HG03558 (cell line): ENCODE results near the gene UPB1.
"Not testable (repeated sequence)": the region's sequence is repeated elsewhere in the genome, so short reads cannot be mapped to it uniquely, and the experiment has no call there.

Experiments used
- ATAC-seq: cut with Tn5 transposase; IDR thresholded peaks from one replicate; pipeline ENCODE4 v1.9.1; 2021; ENCODE audit warnings: moderate number of reproducible peaks; ENCODE audit not compliant: unreplicated experiment; ENCODE audit errors: extremely low read depth

The UPB1 gene

DNA sequence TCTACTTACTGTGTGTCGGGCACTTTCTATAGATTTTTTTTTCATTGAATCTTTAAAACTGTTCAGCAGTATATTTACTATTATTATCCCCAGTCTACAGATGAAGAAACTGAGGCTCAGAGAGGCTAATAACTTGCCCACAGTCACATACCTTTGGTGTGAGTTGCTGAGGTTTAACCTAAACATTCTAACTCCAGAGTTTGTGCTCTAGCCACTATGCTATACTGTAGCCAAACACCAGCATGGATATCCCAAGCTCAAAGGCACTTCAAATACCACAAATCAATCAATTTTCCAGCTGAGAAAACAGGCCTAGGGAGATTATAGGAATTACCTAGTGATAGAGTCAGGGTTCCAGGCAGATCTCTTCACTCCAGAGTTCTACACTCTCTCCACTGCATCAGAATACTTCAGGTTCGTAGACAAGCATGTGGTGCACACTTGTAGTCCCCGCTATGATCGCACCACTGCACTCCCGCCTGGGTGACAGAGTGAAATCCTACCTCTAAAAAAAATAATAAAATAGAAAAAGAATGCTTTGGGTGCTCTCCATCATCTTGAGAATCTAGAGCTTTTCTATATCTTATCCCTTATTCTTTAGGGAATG, 20.4 kb upstream of the UPB1 start:
- ATAC-seq, result no peak

DNA sequence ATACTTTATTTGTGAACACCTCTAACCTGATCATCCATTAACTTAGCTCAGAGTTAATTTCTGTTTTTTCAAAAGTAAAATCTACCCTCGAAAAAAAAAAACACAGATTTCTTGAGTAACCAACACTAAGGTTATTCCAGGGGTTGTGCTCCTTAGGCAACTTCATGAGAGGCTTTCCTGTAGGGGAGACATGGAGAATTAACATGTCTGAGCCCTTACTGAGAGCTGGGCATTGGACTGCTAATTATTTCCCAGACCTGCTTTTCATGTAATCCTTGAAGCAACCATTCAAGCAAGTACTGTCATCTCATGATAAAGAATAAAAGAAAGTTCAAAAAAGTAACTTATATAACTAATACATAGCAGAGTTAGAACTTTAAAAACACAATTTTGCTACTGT, 13.5 kb upstream of the UPB1 start:
- ATAC-seq, result no peak

DNA sequence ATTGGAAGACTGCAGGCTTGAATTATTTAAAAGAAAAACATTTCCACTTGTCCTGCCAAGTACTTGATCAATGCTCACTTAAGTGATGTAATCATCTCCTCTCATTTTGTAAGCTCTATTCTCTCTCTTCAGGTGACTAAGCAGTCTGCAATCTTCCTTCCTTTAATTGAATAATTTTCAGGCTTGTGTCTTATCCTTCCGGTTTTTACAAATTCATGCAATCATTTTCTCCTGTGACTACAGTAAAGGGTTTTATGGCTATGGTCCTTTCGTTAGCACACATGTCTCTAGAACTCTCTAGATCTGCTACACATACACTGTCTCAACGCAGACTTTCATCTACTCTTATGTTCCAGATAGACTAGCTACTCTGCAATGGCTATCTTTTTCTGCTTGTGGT, 12.6 kb upstream of the UPB1 start:
- no peak for ATAC-seq

DNA sequence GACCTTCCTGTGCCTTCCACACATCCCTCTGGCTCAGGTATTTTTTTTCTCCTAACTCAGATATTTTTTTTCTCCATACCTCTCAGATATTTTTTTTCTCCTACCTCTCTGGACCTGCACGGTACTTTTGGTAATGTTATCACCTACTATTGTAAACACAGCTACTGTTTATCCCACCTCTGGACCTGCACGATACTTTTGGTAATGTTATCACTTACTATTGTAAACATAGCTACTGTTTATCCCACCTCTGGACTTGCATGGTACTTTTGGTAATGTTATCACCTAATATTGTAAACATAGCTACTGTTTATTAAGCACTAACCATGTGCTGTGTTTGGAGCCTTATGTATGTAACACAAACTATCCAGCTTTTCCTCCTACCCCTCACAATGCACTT, 12.1 kb upstream of the UPB1 start:
- no peak for ATAC-seq

DNA sequence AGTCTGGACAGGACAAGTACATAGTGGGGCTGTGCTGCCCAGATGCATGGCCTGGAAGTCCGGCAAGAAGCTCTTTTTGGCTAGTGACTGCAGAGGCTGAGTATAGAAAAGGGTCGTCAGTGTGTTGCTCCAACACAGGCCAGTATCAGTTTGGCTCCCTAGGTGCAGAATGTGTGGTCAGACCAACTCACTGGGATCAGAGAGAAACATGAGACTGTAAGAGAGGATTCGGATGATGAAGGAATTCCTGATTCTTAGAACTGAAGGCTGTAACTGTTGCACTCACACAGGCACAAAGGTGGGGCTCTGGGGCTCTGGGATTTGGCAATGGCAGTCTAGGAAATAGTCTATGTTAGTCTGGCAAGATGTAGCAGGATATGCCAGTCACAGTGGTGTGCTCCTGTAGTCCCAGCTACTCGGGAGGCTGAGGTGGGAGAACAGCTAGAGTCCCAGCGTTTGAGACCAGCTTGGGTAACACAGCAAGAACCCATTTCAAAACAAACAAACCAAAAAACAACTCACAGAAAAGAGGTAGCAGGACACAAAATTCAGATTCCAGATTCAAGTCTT, 11.1 kb upstream of the UPB1 start:
- no peak for ATAC-seq

DNA sequence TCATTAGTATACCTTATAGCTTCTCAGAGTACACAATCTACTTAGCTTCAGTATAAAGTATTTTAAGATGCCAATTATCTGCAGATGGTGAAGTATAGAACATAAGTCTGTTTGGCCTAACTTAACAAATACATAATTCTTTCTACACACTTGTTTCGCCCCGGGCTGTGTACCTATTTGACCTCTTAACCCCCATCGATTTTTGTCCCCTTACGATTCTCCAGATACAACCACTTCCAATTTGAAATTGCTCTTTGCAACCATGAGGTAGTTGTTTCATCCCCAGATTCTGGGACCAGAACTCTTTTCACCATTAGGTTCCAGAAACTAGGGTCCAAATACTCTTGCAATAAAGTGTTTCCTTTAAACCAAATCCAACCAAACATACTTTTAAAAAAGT, 10.0 kb upstream of the UPB1 start:
- no peak for ATAC-seq

DNA sequence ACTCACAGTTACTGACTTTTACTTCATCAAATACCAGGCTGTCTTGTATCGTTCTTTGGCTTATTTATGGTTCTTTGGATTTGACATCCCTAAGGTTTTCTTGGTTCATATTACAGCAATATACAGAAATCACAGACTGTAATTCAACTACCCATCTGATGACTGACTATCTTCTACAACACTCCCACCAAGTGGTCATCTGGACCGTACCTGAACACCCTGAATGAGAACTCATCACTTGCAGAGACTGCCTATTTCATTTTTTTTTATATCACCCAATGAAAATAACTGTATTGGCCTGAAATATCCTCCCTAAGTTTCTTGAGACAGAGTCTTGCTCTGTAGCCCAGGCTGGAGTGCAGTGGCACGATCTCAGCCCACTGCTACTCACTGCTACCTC, 9.5 kb upstream of the UPB1 start:
- no peak for ATAC-seq

DNA sequence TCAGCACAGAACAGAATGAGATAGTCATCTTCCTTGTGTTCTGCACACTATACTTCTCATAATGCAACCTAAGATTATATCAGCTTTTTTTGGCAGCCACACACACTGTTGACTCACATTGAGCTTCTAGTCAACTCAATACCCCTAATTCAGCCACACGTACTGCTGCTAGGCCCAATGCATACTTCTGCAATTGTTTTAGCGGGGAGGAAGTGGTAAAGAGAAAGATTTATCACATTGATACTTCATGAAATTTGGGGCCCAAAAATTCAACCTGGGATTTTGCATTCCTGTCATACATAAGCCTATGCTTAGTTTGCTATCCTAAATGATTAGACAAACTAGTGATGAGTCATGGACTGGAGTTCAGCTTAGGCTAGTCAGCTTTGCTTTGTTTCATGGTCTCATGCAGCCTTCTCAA, 8.6 kb upstream of the UPB1 start:
- no peak for ATAC-seq

DNA sequence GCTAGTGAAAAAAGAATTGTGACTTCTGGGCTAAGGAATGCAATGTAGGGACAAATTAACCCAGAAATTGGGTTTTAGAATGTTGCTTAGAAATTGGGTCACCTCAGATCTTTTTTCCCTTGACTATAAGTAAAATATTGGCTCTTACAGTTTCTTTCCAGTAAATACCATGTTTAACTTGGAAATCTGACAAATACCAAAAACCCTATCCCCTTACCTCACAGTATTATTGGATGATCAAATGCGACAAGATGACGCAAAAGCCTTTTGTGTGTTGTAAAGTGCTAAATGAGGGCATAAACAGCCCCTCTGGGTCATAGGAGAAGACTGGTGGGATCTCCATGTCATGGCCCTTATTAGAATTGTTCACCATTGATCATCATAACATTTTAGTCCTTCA, 6.1 kb upstream of the UPB1 start:
- no peak for ATAC-seq

DNA sequence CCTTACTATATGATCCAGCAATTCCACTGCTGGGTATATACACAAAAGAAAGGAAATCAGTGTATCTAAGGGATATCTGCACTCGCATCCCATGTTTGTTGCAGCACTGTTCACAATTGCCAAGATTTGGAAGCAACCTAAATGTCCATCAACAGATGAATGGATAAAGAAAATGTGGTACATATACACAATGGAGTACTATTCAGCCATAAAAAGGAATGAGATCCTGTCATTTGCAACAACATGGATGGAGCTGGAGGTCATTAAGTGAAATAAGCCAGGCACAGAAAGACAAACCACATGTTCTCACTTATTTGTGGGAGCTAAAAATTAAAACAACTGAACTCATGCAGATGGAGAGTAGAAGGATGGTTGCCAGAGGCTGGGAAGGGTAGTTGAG, 5.7 kb upstream of the UPB1 start:
- not testable (repeated sequence) for ATAC-seq

DNA sequence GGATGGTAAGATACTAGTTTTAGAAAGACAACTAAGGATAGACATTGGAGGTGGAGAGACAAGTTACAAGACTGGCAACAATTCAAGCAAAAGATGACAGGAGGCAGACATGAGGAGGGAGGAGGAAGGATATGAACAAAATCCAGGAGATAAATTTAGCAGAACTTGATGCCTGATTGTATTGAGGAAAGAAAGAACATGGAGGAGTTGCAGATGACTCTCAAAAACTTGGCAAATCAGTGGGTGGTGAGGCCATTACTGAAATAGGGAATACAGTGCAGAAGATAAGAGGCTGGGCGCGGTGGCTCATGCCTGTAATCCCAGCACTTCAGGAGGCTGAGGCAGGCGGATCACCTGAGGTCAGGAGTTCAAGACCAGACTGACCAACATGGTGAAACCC, 2.7 kb upstream of the UPB1 start:
- ATAC-seq, result no peak

DNA sequence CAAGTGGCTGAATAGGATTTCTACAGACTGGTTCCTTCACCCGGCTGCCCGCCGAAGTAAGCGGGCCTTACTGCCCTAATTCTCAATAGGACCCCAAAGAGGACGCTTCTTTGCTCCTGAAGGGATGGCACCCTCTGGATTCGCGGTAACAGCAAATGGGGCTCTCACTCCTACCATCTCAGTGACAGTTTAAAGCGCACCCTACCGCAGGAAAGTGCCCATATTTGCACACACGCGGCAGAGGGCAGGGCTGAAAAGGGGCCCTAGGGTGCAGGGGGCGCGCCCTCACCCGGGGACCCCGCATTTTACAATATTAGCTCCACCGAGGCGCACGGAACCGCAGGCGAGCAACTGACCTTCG, 985 bp upstream of the UPB1 start:
- no peak for ATAC-seq

DNA sequence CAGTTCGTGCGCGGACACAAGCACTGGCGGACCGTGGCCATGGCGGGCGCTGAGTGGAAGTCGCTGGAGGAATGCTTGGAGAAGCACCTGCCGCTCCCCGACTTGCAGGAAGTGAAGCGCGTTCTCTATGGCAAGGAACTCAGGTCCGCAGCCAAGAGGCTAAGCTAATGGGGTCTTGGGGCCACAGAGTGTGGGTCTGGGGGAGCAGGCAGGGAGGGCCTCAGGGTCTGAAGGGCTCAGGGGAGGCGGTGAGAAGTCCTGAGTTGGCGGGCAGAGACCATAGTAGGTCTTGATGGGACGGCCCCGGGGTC, 188 bp downstream of the UPB1 start:
- ATAC-seq, result no peak

DNA sequence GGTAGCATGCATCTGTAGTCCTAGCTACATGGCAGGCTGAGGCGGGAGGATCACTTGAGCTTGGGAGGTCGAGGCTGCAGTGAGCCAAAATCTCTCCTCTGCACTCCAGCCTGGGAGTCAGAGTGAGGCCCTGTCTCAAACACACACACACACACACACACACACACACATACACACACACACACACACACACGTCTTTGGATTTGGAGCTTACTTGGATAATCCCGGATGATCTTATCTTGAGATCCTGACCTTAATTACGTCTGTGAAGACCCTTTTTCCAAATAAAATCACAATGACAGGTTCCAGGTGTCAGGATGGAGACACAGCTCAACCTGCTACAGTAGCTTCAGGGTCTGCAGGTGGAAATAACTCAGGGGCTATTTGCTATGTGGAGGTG, 1.1 kb downstream of the UPB1 start:
- ATAC-seq, result no peak

DNA sequence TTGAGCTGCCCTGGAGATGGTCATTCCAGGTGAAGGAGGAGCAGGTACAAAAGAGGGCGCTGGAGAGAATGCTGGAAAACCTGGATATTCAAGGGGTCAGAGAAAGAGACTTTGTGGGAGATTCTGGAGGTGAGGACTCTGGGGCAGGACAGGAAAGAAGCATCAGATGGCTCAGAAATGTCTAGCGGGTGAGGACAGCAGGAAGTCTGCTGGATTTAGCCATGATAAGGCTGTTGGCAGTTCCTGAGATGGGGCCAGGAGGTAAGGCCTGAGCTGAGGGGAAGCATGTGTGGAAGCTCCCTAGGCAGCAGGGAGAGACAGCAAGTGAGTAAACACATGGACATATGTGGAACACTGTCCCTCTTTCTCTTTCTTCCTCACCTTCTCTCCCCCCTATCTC, 1.5 kb downstream of the UPB1 start:
- ATAC-seq, result no peak

DNA sequence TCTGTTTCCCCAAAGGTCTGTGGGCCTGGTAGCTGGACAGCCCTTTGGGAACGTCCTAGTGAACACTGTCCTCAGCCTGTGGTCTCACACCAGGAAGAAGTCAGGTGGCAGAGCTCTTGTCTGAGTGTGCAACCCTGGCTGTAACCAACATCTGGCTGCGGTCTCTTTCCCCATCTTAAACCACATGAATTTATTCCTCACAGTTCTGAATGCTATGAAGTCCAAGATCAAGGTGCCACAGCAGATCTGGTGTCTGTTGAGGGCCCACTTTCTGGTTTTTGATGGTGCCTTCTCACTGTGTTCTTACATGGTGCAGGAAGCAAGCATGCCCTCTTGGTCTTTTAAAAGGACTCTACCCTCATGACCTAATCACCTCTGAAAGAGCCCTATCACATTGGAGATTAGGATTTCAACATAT, 2.7 kb downstream of the UPB1 start:
- ATAC-seq, result no peak

DNA sequence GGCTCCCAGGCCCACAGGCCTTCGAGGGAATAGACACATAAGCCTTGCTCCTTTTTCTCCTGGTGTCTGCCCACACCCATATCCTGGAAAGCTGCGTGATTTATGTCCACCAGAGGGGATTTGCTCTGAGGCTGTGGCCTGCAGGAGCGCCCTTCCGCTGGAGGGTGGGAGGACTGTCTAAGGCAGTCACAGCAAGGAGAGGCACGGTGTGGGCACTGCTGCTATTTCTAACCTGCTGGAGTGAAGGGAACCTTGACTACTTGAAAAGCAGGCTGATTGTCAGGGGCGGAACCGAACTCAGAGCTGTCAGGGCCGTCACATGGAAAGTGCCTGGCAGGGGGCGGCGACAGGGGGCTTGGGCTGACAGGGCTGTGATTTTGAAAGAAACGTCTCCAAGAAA, 3.7 kb downstream of the UPB1 start:
- ATAC-seq, result no peak

DNA sequence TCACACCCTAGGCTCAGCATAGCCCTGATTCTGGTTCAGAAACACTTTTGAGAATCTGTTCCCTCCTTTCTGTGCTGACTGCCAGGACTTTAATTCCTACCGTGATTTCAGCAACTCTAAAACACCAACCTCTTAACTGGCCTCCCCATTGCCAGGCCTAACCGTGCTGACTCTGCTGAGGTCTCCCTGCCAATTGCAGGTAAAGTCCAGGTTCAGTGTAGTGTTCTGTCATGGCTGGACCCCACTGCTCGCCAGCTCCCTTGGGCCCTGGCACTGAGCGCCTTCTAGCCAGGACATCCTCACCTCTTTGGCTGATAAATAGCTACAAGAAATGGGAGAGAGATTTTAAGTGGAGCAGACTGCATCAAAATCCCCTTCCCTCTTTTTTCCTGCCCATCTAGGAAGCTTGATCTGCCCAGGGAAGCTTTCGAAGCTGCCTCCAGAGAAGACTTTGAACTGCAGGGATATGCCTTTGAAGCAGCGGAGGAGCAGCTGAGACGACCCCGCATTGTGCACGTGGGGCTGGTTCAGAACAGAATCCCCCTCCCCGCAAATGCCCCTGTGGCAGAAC, 4.7 kb downstream of the UPB1 start:
- ATAC-seq, result no peak

DNA sequence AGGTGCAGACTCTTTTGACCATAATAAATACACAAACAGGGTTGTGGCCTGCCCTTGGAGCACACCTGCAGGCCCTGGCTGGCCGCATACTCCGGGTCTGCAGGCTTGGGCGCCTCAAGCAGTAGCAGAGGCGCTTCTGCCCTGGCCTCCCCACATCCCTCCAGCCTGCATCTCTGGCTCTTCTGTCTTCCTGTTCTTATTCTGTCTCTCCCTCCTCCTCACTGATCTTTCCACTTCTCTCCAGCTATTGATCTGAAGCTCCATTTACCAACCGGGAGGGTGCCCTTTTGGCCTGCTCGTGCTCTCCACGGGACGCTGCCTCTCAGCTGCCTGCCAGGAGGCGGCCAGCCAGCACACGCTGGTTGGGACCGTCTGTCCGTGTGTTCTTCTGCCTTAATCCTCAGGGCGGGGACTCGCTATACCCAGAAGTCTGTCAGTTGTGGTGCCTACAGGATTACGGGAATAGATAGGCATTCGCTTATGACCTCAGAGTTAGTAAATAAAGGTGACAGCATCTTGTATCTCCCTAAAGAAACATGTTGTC, 5.2 kb downstream of the UPB1 start:
- ATAC-seq, result no peak

DNA sequence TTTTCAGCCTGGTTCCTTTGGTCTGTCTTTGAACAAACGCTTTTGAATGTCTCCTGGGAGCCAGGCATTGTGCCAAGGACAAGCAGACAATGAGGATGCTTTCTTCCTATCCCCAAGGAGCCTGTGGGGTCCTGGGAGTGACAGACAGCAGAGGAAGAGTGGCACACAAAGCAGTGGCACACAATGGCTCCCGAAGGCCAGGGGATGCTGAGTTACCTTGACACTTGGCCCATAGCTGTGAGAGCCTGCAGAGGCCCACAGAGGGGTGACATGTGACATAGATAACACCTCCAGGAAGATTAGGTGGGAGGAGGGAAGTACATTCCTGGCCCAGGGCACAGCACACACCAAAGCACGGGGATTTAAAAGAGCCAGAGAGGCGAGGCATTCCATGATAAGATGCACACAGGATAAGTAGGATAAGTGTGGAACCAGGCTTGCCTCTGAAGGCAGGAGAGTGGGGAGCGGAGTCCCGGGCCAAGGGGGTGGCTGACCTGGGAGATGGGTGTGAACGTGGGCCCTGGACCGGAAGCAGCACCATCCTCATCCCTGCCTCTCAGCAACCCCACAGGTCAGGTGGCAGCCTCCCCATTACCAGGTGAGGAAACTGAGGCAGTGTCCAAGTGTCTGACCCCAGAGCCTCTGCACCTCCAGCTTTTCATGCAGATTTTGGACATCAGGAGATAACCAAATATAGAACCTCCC, 6.3 kb downstream of the UPB1 start:
- ATAC-seq, result no peak

DNA sequence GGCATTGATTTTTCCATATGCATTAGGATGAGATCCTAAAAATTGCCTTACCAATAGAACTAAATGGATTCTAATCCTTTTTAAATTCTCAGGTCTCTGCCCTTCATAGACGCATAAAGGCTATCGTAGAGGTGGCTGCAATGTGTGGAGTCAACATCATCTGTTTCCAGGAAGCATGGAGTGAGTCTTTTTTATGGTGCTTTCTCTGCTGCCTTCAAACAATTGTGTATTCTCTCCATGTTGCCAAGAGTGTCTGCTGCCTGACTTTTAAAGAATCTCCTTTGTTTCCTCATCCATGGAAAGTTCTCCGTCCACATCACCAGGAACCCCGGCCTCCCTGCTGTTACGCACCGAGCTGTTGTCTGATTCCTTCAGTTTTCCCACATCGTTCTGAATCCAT, 6.9 kb downstream of the UPB1 start:
- ATAC-seq, result no peak

DNA sequence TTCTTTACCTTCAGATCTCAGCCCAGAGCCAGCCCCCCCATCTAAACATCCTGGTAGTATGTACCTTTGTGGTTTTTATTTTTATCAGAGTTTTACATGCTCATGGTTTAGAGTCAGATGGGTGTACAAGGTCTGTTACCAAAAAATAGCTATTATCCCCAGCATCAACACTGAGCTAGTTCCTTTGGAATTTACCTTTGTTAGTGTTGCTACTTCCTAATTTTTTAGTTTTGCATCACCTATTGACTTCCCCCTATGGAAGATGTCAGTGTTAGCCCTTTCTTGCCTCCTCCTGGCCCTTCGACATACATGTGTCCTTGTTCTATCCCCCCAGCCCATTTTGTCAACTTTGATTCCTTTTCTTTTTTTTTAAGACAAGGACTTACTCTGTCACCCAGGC, 7.4 kb downstream of the UPB1 start:
- no peak for ATAC-seq
